Measurements from ENCODE around the gene TMEM123.

TMEM123 gene

GRCh38 chr11:102471474-102471873, 18.9 kb upstream of the TMEM123 start:
- TF ChIP-seq TAF1 (IDR thresholded peaks at IDR 0.05; ENCODE audit: low read depth) (no peak), MAX (IDR thresholded peaks at IDR 0.05) (no peak), FOXM1 (IDR thresholded peaks at IDR 0.05; ENCODE audit: borderline replicate concordance, low read depth) (no peak), TCF12 (IDR thresholded peaks at IDR 0.05; ENCODE audit: low read depth) (no peak), ZBTB7A (IDR thresholded peaks at IDR 0.05; ENCODE audit: low read depth) (no peak), EGR1 (IDR thresholded peaks at IDR 0.05) (no peak), TEAD4 (IDR thresholded peaks at IDR 0.05) (no peak)
- TF ChIP-seq, protein P1, sequence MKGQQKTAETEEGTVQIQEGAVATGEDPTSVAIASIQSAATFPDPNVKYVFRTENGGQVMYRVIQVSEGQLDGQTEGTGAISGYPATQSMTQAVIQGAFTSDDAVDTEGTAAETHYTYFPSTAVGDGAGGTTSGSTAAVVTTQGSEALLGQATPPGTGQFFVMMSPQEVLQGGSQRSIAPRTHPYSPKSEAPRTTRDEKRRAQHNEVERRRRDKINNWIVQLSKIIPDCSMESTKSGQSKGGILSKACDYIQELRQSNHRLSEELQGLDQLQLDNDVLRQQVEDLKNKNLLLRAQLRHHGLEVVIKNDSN (IDR thresholded peaks at IDR 0.05), result no peak

GRCh38 chr11:102470251-102470650, 17.7 kb upstream of the TMEM123 start:
- TF ChIP-seq EP300 (IDR thresholded peaks at IDR 0.05; ENCODE audit: borderline replicate concordance), result no peak
- TF ChIP-seq NFIC (IDR thresholded peaks at IDR 0.05), result no peak
- TF ChIP-seq YY1 (IDR thresholded peaks at IDR 0.05; ENCODE audit: low read depth), result no peak
- no peak for TF ChIP-seq RAD21 (IDR thresholded peaks at IDR 0.05; ENCODE audit: low read depth)
- TF ChIP-seq MAX (IDR thresholded peaks at IDR 0.05), result no peak
- no peak for TF ChIP-seq FOXM1 (IDR thresholded peaks at IDR 0.05; ENCODE audit: borderline replicate concordance, low read depth)
- no peak for TF ChIP-seq TCF12 (IDR thresholded peaks at IDR 0.05; ENCODE audit: low read depth)

DNA sequence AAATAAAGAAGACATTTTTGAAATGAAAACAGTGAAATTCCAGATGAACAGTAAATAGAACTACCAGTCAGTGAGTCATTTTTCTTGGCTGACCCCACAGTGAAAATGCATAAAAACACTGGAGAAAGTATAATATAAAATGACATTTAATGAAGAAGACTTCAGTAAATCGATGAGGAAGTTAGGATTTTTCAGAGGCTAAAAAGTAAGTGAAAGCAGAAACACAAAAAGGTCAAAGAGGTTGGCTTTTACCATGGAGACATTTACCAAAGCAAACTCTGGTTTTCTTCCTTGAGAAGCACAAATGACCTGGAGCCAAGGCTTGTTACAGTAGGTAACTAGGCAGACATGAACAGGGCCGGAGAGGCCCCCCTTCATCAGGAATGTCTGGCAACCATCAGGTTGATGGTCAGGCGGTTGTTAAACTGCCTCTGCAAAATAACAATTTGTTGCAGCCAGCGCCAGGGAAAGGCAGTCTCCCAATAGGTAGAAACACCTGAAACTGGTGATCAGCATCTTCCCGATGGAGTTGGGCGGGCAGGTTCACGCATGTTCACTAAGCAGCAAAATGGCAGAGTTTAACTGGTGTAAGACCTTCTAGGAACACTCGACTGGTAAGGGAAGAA, 16.7 kb upstream of the TMEM123 start:
- TF ChIP-seq TEAD4 (IDR thresholded peaks at IDR 0.05) (no peak), FOXM1 (IDR thresholded peaks at IDR 0.05; ENCODE audit: borderline replicate concordance, low read depth) (no peak)

DNA sequence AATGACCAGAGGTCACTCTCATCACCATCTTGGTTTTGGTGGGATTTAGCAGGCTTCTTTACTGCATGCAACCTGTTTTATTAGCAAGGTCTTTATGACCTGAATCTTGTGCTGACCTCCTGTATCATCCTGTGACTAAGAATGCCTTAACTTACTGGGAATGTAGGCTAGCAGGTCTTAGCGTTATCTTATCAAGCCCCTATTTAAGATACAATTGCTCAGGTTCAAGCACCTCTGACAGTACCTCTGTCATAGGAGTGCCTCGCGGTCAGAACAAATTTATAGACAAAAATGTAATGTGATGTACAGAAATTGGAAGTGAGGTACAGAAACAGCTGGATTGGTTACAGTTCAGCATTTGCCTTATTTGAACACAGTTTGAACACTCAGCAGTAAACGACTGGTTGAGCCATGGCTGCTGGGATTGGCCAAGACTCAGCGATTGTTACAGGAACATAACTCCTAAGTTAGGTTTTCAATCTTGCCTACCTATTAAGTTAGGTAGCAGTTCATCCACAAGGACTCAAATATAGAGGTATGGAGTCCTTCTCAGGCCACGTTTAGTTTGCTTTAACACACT, 16.1 kb upstream of the TMEM123 start:
- TF ChIP-seq NFIC (IDR thresholded peaks at IDR 0.05) (no peak), EGR1 (IDR thresholded peaks at IDR 0.05) (no peak), RAD21 (IDR thresholded peaks at IDR 0.05; ENCODE audit: low read depth) (no peak), TEAD4 (IDR thresholded peaks at IDR 0.05) (no peak), TAF1 (IDR thresholded peaks at IDR 0.05; ENCODE audit: low read depth) (no peak), FOXM1 (IDR thresholded peaks at IDR 0.05; ENCODE audit: borderline replicate concordance, low read depth) (no peak), CREB1 (IDR thresholded peaks at IDR 0.05; ENCODE audit: low read depth) (no peak)

DNA sequence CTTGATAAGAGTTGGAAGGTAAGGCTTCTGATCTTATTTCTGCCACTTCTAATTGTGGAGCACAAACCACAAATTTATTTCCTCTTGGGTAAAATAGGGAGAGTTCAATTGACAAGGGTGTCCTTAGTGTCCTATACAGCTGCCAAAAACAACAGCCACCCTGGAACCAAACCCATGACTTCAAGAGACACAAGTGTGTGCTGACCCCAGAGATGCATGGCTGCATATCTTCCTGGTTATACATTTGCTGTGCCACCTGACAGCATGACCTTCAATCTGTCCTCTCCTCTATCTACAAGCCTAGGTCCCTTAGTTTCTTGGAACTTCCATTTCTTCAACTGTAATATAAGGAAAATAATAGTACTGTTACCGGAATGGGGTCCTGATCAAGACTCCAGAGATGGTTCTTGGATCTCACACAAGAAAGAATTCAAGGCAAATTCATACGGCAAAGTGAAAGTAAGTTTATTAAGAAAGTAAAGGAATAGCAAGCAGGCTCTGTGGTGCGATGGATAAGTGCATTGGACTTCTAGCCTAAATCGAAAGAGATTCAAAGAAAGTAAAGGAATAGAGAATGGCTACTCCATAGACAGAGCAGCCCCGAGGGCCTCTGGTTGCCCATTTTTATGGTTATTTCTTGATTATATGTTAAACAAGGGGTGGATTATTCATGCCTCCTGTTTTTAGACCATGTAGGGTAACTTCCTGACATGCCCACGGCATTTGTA, 15.5 kb upstream of the TMEM123 start:
- TF ChIP-seq TCF12 (IDR thresholded peaks at IDR 0.05; ENCODE audit: low read depth), result no peak
- TF ChIP-seq YY1 (IDR thresholded peaks at IDR 0.05; ENCODE audit: low read depth), result no peak
- no peak for TF ChIP-seq CREB1 (IDR thresholded peaks at IDR 0.05; ENCODE audit: low read depth)
- TF ChIP-seq EP300 (IDR thresholded peaks at IDR 0.05; ENCODE audit: borderline replicate concordance), result no peak
- TF ChIP-seq RAD21 (IDR thresholded peaks at IDR 0.05; ENCODE audit: low read depth), result no peak
- TF ChIP-seq MAX (IDR thresholded peaks at IDR 0.05), result no peak
- no peak for TF ChIP-seq TEAD4 (IDR thresholded peaks at IDR 0.05)
- TF ChIP-seq EGR1 (IDR thresholded peaks at IDR 0.05), result no peak
- TF ChIP-seq TAF1 (IDR thresholded peaks at IDR 0.05; ENCODE audit: low read depth), result no peak
- TF ChIP-seq CEBPB (IDR thresholded peaks at IDR 0.05), result no peak
- TF ChIP-seq, protein P2, sequence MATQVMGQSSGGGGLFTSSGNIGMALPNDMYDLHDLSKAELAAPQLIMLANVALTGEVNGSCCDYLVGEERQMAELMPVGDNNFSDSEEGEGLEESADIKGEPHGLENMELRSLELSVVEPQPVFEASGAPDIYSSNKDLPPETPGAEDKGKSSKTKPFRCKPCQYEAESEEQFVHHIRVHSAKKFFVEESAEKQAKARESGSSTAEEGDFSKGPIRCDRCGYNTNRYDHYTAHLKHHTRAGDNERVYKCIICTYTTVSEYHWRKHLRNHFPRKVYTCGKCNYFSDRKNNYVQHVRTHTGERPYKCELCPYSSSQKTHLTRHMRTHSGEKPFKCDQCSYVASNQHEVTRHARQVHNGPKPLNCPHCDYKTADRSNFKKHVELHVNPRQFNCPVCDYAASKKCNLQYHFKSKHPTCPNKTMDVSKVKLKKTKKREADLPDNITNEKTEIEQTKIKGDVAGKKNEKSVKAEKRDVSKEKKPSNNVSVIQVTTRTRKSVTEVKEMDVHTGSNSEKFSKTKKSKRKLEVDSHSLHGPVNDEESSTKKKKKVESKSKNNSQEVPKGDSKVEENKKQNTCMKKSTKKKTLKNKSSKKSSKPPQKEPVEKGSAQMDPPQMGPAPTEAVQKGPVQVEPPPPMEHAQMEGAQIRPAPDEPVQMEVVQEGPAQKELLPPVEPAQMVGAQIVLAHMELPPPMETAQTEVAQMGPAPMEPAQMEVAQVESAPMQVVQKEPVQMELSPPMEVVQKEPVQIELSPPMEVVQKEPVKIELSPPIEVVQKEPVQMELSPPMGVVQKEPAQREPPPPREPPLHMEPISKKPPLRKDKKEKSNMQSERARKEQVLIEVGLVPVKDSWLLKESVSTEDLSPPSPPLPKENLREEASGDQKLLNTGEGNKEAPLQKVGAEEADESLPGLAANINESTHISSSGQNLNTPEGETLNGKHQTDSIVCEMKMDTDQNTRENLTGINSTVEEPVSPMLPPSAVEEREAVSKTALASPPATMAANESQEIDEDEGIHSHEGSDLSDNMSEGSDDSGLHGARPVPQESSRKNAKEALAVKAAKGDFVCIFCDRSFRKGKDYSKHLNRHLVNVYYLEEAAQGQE (IDR thresholded peaks at IDR 0.05; ENCODE audit: low read depth), result no peak
- no peak for TF ChIP-seq ZBTB7A (IDR thresholded peaks at IDR 0.05; ENCODE audit: low read depth)
- TF ChIP-seq, protein P1 (IDR thresholded peaks at IDR 0.05), result no peak
- TF ChIP-seq NFIC (IDR thresholded peaks at IDR 0.05), result no peak
- no peak for TF ChIP-seq FOXM1 (IDR thresholded peaks at IDR 0.05; ENCODE audit: borderline replicate concordance, low read depth)

GRCh38 chr11:102467080-102467708, 14.6 kb upstream of the TMEM123 start:
- TF ChIP-seq, protein P1 (IDR thresholded peaks at IDR 0.05), result no peak
- TF ChIP-seq FOXM1 (IDR thresholded peaks at IDR 0.05; ENCODE audit: borderline replicate concordance, low read depth), result no peak
- TF ChIP-seq YY1 (IDR thresholded peaks at IDR 0.05; ENCODE audit: low read depth), result no peak
- no peak for TF ChIP-seq TEAD4 (IDR thresholded peaks at IDR 0.05)
- no peak for TF ChIP-seq EP300 (IDR thresholded peaks at IDR 0.05; ENCODE audit: borderline replicate concordance)
- TF ChIP-seq CEBPB (IDR thresholded peaks at IDR 0.05), result no peak
- TF ChIP-seq RAD21 (IDR thresholded peaks at IDR 0.05; ENCODE audit: low read depth), result no peak
- no peak for TF ChIP-seq EGR1 (IDR thresholded peaks at IDR 0.05)
- TF ChIP-seq ZBTB7A (IDR thresholded peaks at IDR 0.05; ENCODE audit: low read depth), result no peak
- no peak for TF ChIP-seq TCF12 (IDR thresholded peaks at IDR 0.05; ENCODE audit: low read depth)
- TF ChIP-seq, protein P2 (IDR thresholded peaks at IDR 0.05; ENCODE audit: low read depth), result no peak
- TF ChIP-seq TAF1 (IDR thresholded peaks at IDR 0.05; ENCODE audit: low read depth), result no peak
- no peak for TF ChIP-seq CREB1 (IDR thresholded peaks at IDR 0.05; ENCODE audit: low read depth)
- TF ChIP-seq NFIC (IDR thresholded peaks at IDR 0.05), result no peak
- no peak for TF ChIP-seq MAX (IDR thresholded peaks at IDR 0.05)

All from Ishikawa (cell line).